AG10803 (cell line): ENCODE results near the gene DDX39B.

Experiments
- DNase-seq: peaks from one replicate; pipeline ENCODE4 v3.0.0; 2010; ENCODE audit warnings: low read depth
- H3K4me3 ChIP-seq: 2 replicates; pipeline ENCODE4 v1.5.1; 2011; ENCODE audit warnings: mild to moderate bottlenecking, low read length, control low read depth
- CTCF ChIP-seq: conservative IDR thresholded peaks from 2 replicates; pipeline ENCODE4 v1.5.1; 2011; ENCODE audit warnings: mild to moderate bottlenecking, low read length, control low read depth, inconsistent platforms

DDX39B gene

GRCh38 chr6:31567531-31568370 lies 25.9 kb upstream of the DDX39B start:
- no peak overlapping the region for H3K4me3 ChIP-seq
- no peak for DNase-seq
- no peak for TF ChIP-seq CTCF

GRCh38 chr6:31560697-31561058 lies 18.9 kb upstream of the DDX39B start:
- H3K4me3 ChIP-seq: no peak overlapping the region
- no peak for TF ChIP-seq CTCF

DNA sequence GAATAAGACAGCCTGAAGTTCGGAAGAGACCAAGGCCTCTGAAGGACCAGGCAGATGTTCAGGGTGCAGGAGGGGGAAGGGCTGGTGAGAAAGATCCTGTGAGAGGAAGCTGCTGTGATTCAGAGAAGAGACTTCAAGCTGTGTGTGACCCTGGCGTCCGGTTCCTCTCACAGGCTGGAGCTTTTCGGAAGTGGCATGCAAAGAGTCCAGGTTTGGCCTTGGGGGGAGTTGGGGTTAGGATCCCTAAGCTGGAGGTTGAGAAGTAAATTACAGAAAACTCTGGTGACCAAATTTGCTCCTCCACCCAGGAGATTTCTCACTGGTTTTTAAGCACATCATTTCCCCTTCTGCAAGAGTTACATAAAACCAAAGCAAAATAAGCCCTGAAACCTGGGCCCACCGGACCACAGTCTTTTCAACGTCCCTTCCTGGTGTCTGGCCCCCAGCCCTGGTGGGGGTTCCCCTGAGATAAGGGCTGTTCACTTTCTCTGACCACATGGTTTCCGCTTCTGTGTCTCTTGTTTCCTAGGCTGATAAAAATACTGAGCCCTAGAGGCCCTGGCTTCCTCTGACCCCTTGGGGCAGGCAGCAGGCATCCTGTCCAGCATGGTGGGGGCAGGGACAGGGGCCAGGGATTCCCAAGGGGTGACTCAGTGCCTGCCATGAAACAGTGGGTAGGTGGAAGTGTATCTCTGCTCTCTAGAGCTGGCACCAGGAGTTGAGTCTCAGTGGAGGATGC lies 18.3 kb upstream of the DDX39B start:
- TF ChIP-seq CTCF: no peak
- no peak overlapping the region for H3K4me3 ChIP-seq
- DNase-seq: peak; percentile 67

More at GRCh38 chr6:31560697-31561058, 18.9 kb upstream of the DDX39B start:
- DNase-seq: no peak

GRCh38 chr6:31559606-31559957 lies 17.8 kb upstream of the DDX39B start:
- H3K4me3 ChIP-seq: no peak overlapping the region
- no peak for TF ChIP-seq CTCF
- DNase-seq: no peak

- H3K4me3 ChIP-seq: no peak overlapping the region
- no peak for TF ChIP-seq CTCF
- DNase-seq: peak; percentile 48
Measured at GRCh38 chr6:31558631-31559500, 17.1 kb upstream of the DDX39B start.

- DNase-seq: no peak
- TF ChIP-seq CTCF: no peak
- no peak overlapping the region for H3K4me3 ChIP-seq
Measured at GRCh38 chr6:31558318-31558625, 16.5 kb upstream of the DDX39B start.
